CD4-positive, alpha-beta T cell treated with Interleukin-4 for 1 hour (primary cell): ENCODE measurements around the gene PINLYP.
"Not testable (repeated sequence)": the region's sequence is repeated elsewhere in the genome, so short reads cannot be mapped to it uniquely, and the experiment has no call there.

Experiments used
- DNase-seq, 2 donors: peaks; one replicate each; pipeline ENCODE4 v3.0.0-alpha.2; 2020 to 2022

PINLYP gene

DNA sequence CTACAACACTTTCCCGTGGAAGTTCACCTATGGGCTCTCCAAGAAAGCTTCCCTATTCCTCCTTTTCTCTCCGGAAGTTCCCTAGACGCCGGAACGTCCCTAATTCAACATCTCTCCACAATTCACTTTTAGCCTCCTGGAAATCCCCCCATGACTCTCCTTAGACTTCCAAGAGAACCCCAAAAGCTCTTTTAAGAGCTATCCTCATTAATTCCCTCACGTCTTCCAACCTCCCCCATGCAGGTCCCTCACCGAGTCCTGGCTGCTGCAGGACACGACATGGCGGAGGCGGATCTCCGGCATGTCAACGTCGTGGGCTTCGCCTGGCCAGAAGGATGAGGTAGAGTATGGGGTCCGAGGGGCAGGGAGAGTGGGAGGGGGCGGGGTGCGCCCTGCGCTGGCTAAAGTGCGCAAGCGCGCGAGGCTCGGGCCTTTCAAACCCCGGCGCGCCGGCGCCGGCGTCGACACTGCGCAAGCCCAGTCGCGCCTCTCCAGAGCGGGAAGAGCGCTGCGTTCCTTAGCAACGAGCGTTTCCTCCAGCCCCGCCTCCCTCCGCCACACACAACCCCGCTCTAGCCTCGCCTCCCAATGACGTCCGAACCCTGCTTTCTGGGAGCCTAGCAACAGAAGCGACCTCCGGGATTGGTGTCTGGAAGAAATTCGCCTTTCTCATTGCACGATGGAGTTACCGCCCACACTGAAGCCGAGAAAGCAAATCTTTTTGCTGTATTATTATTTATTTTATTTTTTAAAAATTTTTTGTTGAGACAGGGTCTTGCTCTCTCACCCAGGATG is at the start of gene PINLYP, which contains the start of gene XRCC1:
PINLYP (plus strand) TSS at position 646 of the 795 bp plus-strand sequence. CDS start 1,391 bp downstream, outside the sequence.
XRCC1 (minus strand) TSS at position 372 of the 795 bp plus-strand sequence; CDS start at position 303, 69 bp downstream.
- peak; percentile 98 to 99 for DNase-seq

DNA sequence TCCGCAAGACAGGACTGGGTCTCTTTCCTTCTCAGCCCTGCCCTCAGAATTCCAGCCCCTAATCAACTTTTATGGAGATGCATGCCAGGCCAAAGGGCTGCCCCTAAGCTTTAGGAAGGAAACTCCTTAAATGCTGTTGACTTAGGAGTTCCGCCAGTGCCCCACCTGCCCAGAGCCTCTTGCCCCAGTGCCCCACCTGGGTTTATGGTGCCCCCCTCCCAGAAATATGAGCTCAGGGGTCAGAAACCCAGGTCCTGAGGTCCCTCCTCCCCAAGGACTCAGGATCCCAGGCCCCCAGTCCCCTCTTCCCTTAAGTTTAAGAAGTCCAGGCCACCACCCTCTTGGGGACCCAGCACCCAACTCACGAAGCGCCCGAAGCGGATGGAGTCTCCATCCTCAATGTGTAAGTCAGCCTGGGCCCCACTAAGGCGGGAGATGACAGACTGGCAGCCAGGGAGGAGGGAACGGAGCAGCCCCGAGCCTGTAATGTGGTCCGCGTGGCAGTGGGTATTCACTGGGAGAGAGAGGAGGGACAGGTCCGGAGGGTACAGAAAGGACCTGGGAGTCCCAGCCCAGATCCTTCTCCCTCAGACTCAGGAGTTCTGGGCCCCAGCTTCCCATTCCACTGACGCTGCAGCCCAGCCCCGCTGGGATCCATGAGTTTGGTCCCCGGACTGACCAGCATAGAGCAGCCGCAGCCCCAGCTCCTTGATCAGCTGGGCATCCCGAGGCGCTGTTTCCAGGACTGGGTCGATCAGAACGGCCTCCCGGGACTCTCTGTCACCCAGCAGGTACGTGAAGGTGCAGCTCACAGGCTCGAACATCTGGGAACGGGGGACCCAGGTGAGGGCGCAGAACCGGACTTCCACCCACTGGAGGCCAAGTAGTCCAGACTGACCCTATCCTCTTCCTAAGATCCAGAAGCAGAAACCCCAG is 49.5 kb upstream of the PINLYP start:
- DNase-seq = no peak

DNA sequence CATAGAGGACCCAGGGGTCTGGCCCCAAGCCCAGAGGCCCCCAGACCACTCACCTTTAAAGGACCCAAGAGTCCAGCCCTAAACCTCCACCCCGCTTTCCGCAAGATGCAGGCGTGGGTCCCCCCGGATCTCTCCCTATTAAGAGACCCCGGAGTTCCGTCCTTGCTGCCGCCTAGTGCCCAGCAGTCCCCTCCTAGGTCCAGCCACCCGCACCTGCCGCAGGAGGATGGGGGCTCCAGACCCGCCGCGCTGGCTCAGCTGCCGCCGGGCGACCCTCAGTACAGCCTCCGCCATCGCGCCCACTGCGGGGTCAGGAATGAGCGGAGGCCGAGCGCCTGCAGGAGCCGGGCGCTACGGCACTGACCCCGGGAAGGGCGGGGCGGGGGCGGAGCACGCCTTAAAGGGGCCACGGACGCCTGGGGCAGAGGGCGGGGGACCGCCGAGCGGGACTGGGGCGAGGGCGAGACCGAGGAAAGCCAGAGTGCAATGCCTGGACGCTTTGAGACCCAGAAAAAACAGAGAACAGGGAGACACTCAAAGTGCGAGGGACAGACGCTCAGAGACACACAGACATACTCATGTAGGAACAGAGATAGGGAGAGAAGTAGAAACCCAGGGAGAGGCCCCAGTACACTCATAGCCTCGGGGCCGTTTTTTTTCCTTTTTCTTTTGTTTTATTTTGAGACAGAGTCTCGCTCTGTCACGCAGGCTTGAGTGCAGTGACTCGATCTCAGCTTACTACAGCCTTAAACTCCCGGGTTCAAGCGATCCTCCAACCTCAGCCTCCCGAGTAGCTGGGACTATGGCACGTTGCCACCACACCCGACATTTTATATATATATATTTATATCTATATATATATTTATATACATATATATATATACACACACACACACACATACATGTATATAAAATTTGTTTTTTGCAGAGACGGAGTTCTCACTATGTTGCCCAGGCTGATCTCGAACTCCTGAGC is 48.4 kb upstream of the PINLYP start, which contains the start of gene ETHE1:
ETHE1 (minus strand) TSS at position 318 of the 976 bp plus-strand sequence; CDS start at position 294, 24 bp downstream.
- DNase-seq = peak; percentile 53 to 67

DNA sequence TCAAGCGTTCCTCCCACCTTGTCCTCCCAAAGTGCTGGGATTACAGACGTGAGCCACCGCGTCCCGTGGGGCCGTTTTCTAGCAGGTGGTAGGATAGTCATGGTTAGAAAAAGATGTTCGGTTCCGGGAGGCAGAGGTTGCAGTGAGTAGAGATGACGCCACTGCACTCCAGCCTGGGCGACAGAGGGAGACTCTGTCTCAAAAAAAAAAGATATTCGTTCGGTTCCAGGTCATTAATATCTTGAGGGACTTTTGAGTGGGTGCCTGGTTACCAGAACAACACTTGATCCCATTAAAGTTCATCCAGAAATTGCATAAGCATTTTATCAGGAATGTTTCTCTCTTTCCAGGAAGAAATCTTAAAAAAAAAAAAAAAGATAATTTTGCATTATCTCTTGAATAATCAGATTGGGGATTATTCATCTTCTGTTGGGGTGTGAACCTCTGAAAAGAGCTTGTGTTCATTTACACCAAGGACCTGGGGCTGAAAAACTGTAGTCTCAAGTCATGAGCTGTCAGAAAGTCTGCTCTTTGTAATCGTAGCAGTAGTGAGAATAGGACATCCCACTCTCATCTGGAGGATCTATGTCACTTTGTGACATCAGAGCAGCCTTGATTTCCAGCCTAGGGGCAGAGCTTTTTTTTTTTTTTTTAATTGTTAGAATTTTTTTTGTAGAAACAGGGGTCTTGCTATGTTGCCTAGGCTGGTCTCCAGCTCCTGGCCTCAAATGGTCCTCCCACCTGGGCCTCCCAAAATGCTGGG is 47.6 kb upstream of the PINLYP start:
- no peak for DNase-seq

DNA sequence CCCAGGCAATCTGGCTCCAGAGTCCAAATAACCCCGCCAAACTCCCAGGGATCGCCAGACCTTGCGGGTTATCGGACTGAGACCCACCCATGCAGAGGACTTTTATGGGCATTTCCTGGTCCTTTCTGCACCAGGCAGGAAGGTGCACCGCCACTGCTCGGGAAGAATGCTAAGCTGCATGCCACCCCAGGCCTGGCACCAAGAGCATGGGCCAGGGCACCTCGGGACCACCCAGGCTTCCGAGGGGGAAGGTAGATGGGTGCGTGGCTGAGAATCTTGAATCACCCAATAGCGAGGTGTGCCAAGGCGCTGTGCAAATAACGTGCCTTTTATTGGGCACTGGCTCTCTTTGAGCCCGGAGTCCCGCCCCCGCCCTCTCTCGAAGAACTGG is 43.0 kb upstream of the PINLYP start:
- no peak for DNase-seq

DNA sequence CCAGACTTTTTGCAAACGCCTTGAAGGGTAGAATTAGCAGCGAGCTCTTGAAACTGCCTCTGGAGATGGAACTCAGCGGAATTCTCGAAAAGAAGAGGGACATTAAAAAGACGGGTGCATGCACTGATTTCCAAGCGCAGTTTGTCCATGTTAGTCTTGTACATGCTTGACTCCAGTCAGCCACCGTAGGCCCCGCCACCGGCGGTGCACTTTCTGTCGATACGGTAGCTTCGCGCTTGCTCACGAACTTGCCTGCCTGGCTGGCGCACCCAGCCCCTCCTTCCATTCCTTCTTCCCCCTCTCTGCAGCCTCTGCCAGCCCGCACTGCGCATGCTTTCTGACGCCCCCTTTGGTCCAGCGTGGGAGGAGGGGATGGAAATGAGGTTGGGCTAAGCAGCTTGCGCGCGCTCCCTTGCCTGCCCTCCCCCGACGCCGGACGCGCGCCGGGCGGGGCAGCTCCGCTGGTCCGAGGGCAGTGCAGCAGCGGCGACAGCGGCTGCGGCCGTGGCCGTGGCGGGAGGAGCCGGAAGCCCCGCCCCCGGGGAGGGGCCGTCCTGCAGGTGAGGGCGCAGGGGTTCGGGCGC is 42.5 kb upstream of the PINLYP start, which contains the start of gene ZNF575:
ZNF575 (plus strand) TSS at position 227 of the 584 bp plus-strand sequence. CDS start 1,235 bp downstream, outside the sequence.
- peak; percentile 85 to 87 for DNase-seq

DNA sequence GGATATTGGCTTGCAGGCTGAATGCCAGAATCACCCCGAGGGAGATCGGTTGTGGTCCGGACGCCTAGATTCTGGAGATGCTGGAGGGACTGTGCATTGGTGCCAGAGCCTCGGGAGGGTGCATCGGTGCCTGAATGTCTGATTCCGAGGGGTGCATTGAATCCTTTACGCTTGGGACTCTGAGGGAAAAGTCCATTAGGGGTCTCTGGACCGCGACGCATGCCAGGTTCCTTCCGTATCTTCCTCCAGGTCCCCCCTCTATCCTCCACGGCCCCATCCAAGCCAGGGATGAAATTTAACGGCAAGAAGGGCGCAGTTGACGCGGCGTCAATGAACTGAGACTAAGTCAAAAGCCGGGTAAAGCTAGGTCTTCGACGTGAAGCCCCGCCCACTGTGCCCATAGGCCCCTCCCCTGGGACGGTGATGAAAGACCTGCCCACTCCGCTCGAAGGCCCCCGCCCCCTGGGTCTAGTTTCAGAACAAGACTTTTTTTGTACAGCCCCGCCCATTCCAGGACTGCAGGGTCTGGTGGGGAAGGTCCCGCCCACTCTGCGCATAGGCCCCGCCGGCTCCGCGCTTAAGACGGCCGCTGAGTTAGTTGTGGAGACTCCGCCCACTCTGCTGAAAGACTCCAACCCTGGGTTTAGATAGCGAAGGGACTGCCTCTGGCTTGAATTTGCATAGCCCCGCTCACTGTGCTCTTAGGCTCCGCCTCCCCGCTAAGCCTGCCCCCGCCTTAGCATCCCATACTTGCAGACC is 41.9 kb upstream of the PINLYP start:
- peak; percentile 96 for DNase-seq

DNA sequence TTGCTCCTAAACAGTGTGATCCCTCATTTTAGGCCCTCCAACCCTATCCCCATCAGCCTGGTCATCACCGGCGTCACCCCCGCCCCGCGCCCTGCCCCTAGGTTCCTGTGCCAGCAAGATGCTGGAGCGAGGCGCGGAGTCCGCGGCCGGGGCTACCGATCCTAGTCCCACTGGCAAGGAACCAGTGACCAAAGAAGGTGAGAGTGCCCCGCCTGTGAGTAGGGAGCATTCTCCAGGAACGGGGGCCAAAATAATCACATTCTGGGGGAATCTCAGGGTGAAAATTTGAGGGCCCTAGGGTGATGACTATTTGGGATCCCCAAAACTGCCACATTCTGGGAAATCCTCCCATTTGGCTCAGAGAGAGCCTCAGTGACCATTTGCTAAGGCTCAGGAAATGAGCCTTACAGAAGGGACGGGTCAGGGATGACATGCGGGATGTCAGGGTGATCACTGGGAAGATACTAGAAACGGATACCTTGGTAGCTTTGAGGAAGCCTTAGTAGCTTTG is 41.2 kb upstream of the PINLYP start:
- no peak for DNase-seq

DNA sequence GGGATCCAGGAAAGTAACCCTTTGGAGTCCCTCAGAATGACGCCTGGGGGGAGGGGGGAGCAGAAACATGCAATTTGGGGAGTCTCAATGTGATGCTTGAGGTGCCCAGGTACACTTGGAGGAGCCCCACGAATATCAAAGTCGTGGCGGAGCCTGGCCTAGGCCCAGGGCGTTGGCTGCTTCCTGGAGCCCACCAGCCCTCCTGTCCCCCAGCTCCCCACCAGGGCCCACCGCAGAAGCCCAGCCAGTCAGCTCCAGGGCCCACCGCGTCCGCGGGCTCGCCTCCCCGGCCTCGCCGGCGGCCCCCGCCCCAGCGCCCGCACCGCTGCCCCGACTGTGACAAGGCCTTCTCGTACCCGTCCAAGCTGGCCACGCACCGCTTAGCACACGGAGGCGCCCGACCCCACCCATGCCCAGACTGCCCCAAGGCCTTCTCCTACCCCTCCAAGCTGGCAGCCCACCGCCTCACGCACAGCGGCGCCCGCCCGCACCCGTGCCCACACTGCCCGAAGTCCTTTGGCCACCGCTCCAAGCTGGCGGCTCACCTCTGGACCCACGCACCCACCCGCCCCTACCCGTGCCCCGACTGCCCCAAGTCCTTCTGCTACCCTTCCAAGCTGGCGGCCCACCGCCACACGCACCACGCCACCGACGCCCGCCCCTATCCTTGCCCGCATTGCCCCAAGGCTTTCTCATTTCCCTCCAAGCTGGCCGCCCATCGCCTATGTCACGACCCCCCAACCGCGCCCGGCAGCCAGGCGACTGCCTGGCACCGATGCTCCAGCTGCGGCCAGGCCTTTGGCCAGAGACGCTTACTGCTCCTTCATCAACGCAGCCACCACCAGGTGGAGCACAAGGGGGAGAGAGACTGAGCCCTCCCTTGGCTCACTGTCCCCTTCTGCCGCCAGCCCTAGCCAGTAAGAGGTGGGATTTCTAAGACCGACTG is 40.5 kb upstream of the PINLYP start:
- peak; percentile 22 to 36 for DNase-seq

DNA sequence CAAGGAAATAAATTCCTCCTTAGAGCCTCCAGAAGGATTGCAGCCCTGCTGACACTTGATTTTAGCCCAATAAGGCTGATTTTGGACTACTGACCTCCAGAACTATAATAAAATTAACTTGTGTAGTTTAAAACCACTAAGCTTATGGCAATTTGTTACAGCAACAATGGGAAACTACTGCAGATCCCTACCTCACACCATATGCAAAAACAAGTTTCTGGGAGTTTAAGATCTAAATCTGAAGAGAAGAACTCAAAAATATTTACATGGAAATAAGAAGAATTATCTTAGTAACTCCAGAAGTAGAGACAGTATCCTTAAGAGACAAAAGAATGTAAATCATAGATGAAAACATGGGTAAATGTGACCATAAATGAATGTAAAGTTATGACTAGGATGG is 36.7 kb upstream of the PINLYP start:
- DNase-seq = no peak

DNA sequence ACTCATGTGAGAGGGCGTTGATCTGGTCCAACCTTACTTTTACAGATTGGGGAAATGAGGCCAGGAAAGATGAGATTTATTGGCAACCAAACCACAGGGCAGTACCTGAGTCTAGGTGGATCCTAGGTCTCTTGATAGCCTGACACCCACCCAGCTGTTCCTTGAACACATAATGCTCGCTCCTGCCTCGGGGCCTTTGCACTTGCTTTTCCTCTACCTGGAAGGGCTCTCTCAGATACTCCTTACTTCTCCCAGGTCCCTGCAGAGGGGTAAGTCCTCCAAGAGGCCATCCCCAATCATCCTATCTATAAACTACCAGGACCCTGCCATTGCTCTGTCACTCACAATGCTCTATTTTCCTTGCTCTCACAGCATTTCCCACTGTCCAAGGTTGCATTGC is 35.2 kb upstream of the PINLYP start:
- no peak for DNase-seq

DNA sequence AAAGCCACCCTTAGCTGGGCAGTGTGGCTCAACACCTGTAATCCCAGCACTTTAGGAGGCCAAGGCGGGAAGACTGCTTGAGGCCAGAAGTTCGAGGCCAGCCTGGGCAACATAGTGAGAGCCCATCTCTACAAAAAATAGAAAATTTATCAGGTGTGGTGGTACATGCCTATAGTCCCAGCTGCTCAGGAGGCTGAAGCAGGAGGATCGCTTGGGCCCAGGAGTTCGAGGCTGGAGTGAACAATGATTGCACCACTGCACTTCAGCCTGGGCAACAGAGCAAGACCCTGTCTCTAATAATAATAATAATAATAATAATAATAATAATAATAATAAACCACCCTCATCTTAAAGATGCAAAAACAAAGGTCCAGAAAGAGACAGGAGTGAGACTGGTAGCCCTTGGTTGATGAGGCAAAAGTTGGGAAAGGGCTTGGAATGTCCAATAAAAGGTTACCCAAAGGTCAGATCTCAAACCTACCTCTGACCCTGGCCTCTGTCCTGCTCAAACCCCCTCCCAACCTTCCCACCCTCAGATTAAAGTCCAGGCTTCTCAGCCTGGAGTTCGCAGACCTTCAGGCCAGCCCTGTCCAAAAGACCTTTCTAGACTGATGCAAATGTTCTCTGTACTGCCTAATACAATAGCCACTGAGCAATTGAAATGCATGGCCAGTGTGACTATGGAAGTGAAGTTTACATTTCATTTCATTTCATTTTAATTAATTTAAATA is 33.5 kb upstream of the PINLYP start:
- DNase-seq = no peak

DNA sequence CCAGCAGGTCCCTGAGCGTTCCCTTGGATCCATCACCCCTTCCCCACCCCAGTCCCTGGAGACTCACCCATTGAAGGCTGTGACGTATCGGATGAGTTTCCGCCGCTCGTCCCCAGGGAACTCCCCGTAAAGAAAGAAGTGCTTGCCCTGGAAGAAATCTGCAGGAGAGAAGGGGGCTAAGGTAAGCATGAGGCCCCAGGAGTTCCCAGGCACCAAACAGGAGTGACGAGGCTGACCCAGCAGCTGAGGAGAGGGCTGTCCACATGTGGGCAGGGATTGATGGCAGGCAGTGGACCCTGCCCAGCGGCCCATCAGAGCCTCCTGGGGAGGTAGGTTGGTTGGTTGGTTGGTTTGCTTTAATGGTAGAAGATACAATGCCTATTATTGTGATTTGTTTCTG is 31.5 kb upstream of the PINLYP start:
- no peak for DNase-seq

DNA sequence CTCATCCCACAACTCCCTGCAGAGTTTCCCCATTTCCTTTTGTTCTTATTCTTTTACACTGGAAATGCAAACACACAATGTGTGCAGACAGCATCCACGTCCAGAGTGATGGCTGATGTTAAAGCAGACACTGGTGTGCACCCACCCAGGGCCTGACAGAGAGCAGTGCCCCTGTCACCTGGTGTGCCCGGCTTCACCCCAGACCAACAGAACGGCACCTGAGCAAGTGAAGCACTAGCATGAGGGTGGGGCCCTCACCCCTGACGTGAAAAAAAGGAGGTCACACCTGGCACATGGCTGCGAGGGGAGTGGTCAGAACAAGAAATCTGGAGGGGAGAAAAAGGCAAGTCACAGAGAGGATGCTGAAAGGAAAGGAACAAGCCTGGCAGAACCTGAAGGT is 30.3 kb upstream of the PINLYP start:
- no peak for DNase-seq

DNA sequence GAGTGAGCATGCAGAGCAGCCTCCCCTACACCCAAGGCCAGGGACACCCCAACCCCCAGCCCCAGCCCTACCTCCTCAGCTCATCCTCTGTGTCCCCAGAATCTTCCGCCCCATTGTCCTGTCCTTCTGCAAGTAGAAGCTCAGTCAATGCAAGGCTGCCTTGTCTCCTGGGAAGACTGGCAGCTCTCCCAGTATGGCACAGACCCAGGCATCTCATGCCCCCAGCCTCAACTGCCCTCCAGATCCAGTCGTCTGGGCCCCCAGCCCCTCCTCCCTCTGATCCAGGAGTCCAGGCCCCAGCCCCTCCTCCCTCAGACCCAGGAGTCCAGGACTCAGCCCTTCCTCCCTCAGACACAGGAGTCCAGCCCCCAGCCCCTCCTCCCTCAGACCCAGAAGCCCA is 29.6 kb upstream of the PINLYP start:
- DNase-seq = no peak

DNA sequence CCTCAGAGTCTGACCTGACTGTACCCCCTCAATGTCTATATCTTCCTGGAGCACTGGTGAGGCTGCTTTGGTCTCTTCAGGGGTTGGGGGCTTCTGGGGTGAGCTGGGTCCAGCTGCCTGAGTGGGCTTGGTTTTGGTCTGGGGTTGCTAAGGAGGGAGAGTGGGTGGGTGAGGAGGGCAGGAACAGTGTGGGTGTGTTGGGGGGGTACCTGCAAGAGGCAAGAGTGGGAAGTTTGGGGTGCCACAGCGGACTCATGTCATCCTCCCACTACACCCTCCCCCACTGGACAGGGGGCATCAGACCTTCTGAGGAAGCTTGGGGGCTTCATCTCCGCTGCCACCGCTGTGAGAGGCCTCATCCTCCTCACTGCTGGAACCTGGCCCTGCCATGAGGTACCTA is 29.0 kb upstream of the PINLYP start:
- DNase-seq = no peak

DNA sequence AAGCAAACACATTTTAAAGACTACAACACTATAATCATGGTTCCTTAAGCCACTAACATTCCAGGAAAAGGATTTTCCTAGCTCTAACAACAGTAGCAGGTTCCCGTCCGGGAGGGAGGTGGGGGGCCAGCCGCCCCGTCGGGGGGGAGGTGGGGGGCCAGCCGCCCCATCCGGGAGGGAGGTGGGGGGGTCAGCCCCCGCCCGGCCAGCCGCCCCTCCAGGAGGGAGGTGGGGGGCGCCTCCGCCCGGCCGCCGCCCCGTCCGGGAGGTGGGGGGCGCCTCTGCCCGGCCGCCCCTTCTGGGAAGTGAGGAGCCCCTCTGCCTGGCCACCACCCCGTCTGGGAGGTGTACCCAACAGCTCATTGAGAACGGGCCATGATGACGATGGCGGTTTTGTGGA is 27.7 kb upstream of the PINLYP start:
- DNase-seq = not testable (repeated sequence)

DNA sequence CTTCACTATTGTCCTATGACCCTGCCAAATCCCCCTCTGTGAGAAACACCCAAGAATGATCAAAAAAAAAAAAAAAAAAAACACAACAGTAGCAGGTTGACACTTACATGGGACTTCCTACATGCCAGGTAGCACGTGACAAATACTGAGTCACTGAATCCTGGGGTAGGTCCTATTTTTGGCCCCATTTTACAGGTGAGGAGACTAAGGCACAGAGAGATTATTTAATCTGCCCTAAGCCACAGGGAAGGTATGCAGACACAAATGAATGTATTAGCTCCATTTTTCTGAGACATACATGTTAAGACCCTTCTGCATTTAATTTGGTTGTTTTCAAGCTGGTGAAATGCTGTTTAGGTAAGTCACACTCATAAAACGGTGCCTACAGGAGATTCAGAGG is 26.9 kb upstream of the PINLYP start:
- DNase-seq = no peak
